Stimulated activated CD4-positive, alpha-beta T cell treated with anti-CD3 and anti-CD28 coated beads, Interleukin-12 subunit alpha, Interleukin-12 subunit beta, amount 100 ng/mL, for 48 hours (primary cell): ENCODE results near the gene FKBP7.
"Not testable (repeated sequence)": the region's sequence is repeated elsewhere in the genome, so short reads cannot be mapped to it uniquely, and the experiment has no call there.

ENCODE experiments used
- DNase-seq, 3 donors: peaks; one replicate each; pipeline ENCODE4 v3.0.0-alpha.2; 2020; ENCODE audit warnings: low read depth in 2 of 3, low spot score in 1 of 3

The FKBP7 gene

GRCh38 chr2:178491612-178492011, 13.2 kb upstream of the FKBP7 start:
- DNase-seq: no peak

- no peak for DNase-seq
These were observed 7.0 kb upstream of the FKBP7 start for GRCh38 chr2:178485356-178485755.

- no peak for DNase-seq
These were observed 6.0 kb upstream of the FKBP7 start for GRCh38 chr2:178484245-178485041.

GRCh38 chr2:178482437-178482836, 4.0 kb upstream of the FKBP7 start:
- no peak for DNase-seq

- peak; percentile 45 to 71 (median 49) for DNase-seq
These were observed 2.1 kb upstream of the FKBP7 start, which contains the start of gene PLEKHA3 for GRCh38 chr2:178480227-178481181. Gene PLEKHA3 (plus strand): TSS chr2:178480457. CDS start chr2:178480870, 413 bp downstream.

- DNase-seq: no peak
These were observed 1.4 kb upstream of the FKBP7 start for GRCh38 chr2:178479758-178480226.

- peak in 1 of 3 donors; percentile 7 for DNase-seq
These were observed 846 bp upstream of the FKBP7 start for GRCh38 chr2:178479275-178479616.

- DNase-seq: peak in 1 of 3 donors; percentile 8
These were observed 316 bp downstream of the FKBP7 start for GRCh38 chr2:178478130-178478438.

- no peak for DNase-seq
These were observed 814 bp downstream of the FKBP7 start for GRCh38 chr2:178477443-178478129.

- no peak for DNase-seq
These were observed 1.9 kb downstream of the FKBP7 start for GRCh38 chr2:178476477-178476876.

- no peak for DNase-seq
These were observed 3.8 kb downstream of the FKBP7 start for GRCh38 chr2:178474560-178474959.

GRCh38 chr2:178473931-178474330, 4.5 kb downstream of the FKBP7 start:
- no peak for DNase-seq

GRCh38 chr2:178473373-178473772, 5.0 kb downstream of the FKBP7 start:
- DNase-seq: no peak

- DNase-seq: not testable (repeated sequence)
These were observed 7.1 kb downstream of the FKBP7 start for GRCh38 chr2:178471313-178471712.

GRCh38 chr2:178469219-178469849, 9.1 kb downstream of the FKBP7 start:
- DNase-seq: no peak

- no peak for DNase-seq
These were observed 21.0 kb downstream of the FKBP7 start for GRCh38 chr2:178457390-178457886.

GRCh38 chr2:178455947-178456346, 22.5 kb downstream of the FKBP7 start:
- no peak for DNase-seq

- DNase-seq: no peak
These were observed 25.5 kb downstream of the FKBP7 start for GRCh38 chr2:178452870-178453269.

- no peak for DNase-seq
These were observed 26.1 kb downstream of the FKBP7 start for GRCh38 chr2:178452334-178452733.

- peak; percentile 93 to 95 (median 94) for DNase-seq
These were observed 27.4 kb downstream of the FKBP7 start, which contains the start of the genes PJVK and PRKRA for GRCh38 chr2:178450774-178451525. Gene PJVK (plus strand): TSS chr2:178451378. CDS start chr2:178453410, 2,032 bp downstream. Gene PRKRA (minus strand): TSS chr2:178451175. CDS start chr2:178451030, 145 bp downstream.
